Measurements from ENCODE around the gene SF3B5.
"Not testable (repeated sequence)": the region's sequence is repeated elsewhere in the genome, so short reads cannot be mapped to it uniquely, and the experiment has no call there.

SF3B5 gene

DNA sequence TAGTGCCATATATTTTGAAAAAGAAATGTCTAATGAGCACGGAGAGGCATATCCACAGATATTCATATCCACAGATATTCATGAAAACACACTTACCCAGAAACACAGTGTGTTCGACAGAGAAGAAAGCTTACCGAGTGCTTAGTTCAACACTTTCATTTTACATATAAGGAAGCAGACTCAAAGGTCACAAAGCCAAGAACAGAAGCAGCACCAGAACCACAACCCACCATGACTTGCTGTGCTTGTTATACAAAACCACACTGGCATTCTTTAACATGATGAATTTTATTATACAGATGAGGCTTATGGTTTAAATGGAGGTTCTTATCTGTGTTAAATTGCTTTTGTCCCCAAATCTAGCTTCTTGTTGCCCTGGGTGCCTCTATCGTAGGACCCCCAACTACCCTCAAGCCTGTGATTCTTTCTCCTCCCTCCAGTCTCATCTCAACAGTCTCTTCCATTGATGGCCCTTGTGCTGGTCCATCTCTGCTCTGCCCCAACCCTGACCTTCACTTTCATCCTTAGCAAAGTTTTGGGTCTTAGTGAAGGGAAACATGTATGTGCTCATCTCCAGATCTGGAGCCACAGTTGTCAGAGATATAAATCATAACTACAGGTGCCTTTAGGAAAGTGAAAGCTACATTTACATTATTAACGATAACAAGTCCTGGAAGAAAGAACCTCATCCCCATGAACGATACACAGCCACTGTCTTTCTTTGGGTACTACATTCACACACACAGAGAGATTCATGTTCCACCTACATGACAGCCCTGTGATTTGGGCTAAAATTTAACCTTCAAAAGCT, 40.0 kb downstream of the SF3B5 start:
- no peak overlapping the region for H3K27ac ChIP-seq
- TF ChIP-seq, protein P1, sequence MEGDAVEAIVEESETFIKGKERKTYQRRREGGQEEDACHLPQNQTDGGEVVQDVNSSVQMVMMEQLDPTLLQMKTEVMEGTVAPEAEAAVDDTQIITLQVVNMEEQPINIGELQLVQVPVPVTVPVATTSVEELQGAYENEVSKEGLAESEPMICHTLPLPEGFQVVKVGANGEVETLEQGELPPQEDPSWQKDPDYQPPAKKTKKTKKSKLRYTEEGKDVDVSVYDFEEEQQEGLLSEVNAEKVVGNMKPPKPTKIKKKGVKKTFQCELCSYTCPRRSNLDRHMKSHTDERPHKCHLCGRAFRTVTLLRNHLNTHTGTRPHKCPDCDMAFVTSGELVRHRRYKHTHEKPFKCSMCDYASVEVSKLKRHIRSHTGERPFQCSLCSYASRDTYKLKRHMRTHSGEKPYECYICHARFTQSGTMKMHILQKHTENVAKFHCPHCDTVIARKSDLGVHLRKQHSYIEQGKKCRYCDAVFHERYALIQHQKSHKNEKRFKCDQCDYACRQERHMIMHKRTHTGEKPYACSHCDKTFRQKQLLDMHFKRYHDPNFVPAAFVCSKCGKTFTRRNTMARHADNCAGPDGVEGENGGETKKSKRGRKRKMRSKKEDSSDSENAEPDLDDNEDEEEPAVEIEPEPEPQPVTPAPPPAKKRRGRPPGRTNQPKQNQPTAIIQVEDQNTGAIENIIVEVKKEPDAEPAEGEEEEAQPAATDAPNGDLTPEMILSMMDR (conservative IDR thresholded peaks at IDR 0.05; ENCODE audit: low read depth), result no peak
- DNase-seq (ENCODE audit: low spot score), result no peak
- CTCF ChIA-PET, result no interaction called here
- POLR2A ChIA-PET (ENCODE audit: low non-redundant PET), result no interaction called here

GRCh38 chr6:144053601-144054000, 41.8 kb downstream of the SF3B5 start:
- ChIA-PET POLR2A (ENCODE audit: low non-redundant PET) (no interaction called here), CTCF (no interaction called here)
- H3K27ac ChIP-seq, result no peak overlapping the region
- no peak for DNase-seq (ENCODE audit: low spot score)
- TF ChIP-seq, protein P1 (conservative IDR thresholded peaks at IDR 0.05; ENCODE audit: low read depth), result no peak

DNA sequence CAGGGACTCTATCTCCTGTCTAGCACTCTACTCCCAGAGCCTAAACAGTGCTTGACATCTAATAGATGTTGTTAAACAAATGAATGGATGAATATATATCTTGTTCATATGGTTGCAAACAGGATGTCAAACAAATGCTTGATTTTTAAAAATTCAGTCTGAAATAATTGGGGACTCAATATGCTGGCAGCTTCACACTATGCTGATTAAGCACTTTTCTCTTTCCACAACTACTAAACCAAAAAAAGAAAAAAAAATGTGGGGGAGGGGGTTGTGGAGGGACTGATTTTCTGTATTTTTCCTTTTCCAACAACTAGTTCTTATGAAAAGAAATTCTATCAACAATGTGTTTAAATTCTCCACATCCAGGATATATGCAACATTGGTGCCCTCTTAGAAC, 42.9 kb downstream of the SF3B5 start:
- DNase-seq (ENCODE audit: low spot score), result no peak
- TF ChIP-seq, protein P1 (conservative IDR thresholded peaks at IDR 0.05; ENCODE audit: low read depth), result no peak
- H3K27ac ChIP-seq, result no peak overlapping the region
- POLR2A ChIA-PET (ENCODE audit: low non-redundant PET), result no interaction called here
- CTCF ChIA-PET, result no interaction called here

DNA sequence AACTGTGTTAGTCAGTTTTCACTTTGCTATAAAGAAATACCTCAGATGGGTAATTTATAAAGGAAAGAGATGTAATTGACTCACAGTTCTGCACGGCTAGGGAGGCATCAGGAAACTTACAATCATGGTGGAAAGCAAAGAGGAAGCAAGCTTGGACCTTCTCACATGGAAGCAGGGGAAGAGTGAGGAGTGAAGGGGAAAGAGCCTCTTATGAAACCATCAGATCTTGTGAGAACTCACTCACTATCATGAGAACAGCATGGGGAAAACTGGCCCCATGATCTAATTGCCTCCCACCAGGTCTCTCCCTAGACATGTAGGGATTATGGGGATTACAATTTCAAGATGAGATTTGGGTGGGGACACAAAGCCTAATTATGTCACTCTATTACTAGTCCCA, 46.0 kb downstream of the SF3B5 start:
- TF ChIP-seq, protein P1 (conservative IDR thresholded peaks at IDR 0.05; ENCODE audit: low read depth), result no peak
- DNase-seq (ENCODE audit: low spot score), result no peak
- CTCF ChIA-PET, result no interaction called here

GRCh38 chr6:144047688-144048087, 47.7 kb downstream of the SF3B5 start:
- POLR2A ChIA-PET (ENCODE audit: low non-redundant PET), result no interaction called here
- TF ChIP-seq, protein P1 (conservative IDR thresholded peaks at IDR 0.05; ENCODE audit: low read depth), result no peak
- no peak for DNase-seq (ENCODE audit: low spot score)
- no peak overlapping the region for H3K27ac ChIP-seq
- CTCF ChIA-PET, result no interaction called here

More for the DNA sequence above, 46.0 kb downstream of the SF3B5 start:
- POLR2A ChIA-PET (ENCODE audit: low non-redundant PET), result no interaction called here
- no peak overlapping the region for H3K27ac ChIP-seq

GRCh38 chr6:144046672-144047071, 48.7 kb downstream of the SF3B5 start:
- DNase-seq (ENCODE audit: low spot score); CTCF ChIA-PET; H3K27ac ChIP-seq; POLR2A ChIA-PET (ENCODE audit: low non-redundant PET): not testable (repeated sequence)

GRCh38 chr6:144044989-144045388, 50.4 kb downstream of the SF3B5 start:
- POLR2A ChIA-PET (ENCODE audit: low non-redundant PET); CTCF ChIA-PET; H3K27ac ChIP-seq; DNase-seq (ENCODE audit: low spot score): not testable (repeated sequence)
